Panc1 (cell line): ENCODE data around the gene PINLYP. TPM values are rescaled to one million over a fixed set of nuclear protein-coding genes. Genes with fewer than 3 reads are reported as not detected.

ENCODE experiments used
- ATAC-seq: fragments of 200-7000 bp; cut with Tn5 transposase; 2 replicates; pipeline ENCODE4 v1.9.1; 2020; ENCODE audit warnings: mild to moderate bottlenecking, moderate library complexity
- BruUV-seq: library from RNA; stranded (reverse); fragments of 400-500 nt; replicated peaks from 2 replicates; lab custom pipeline; 2021; lab: Mats Ljungman, UMichigan
- CTCF ChIA-PET: fragments of 300-600 bp; sonication (Branson Sonifier 250); formaldehyde crosslinking; loops from one replicate; lab custom pipeline; 2022; ENCODE audit warnings: antibody characterized with exemption; lab: Charles Lee
- POLR2A ChIA-PET: fragments of 300-600 bp; sonication (Branson Sonifier 250); formaldehyde crosslinking; loops from one replicate; lab custom pipeline; 2022; ENCODE audit warnings: antibody characterized with exemption; lab: Charles Lee
- DNase-seq: peaks from one replicate; pipeline ENCODE4 v3.0.0-alpha.2; 2010; ENCODE audit warnings: low read depth, low spot score
- H3K27ac ChIP-seq: 2 replicates; pipeline ENCODE4 v1.5.1; 2011; ENCODE audit warnings: mild to moderate bottlenecking, low read length, inconsistent platforms
- H3K27me3 ChIP-seq: fragments of 200-500 bp; sonication (Bioruptor generic); 2 replicates; pipeline ENCODE4 v1.6.0; 2014; ENCODE audit warnings: low read length, inconsistent platforms; ENCODE audit not compliant: control insufficient read depth, insufficient read depth
- H3K36me3 ChIP-seq: fragments of 200-500 bp; sonication (Bioruptor generic); 2 replicates; pipeline ENCODE4 v1.5.1; 2014; ENCODE audit warnings: inconsistent platforms, mild to moderate bottlenecking, low read length, moderate library complexity; ENCODE audit not compliant: control insufficient read depth, insufficient read depth
- H3K4me1 ChIP-seq: 2 replicates; pipeline ENCODE4 v1.5.1; 2011; ENCODE audit warnings: inconsistent platforms, mild to moderate bottlenecking, low read length, moderate library complexity; ENCODE audit not compliant: control insufficient read depth, insufficient read depth
- H3K4me3 ChIP-seq, 2 experiments: 2 replicates each; pipeline ENCODE4 v1.5.1; 2011 to 2012; ENCODE audit warnings: low read depth in 2 of 2, low read length in 2 of 2, mild to moderate bottlenecking in 2 of 2, inconsistent platforms in 1 of 2, moderate library complexity in 1 of 2
- H3K9me3 ChIP-seq: fragments of 200-500 bp; sonication (Bioruptor generic); 2 replicates; pipeline ENCODE4 v1.5.1; 2014; ENCODE audit warnings: low read depth, mild to moderate bottlenecking, inconsistent platforms, low read length, moderate library complexity; ENCODE audit not compliant: control insufficient read depth, insufficient read depth
- CTCF ChIP-seq: fragments of 450-650 bp; IDR thresholded peaks from 2 replicates; pipeline ENCODE4 v1.5.1; 2017; ENCODE audit warnings: mild to moderate bottlenecking
- POLR2AphosphoS5 ChIP-seq: IDR thresholded peaks from 2 replicates; pipeline ENCODE4 v1.6.1; 2012; ENCODE audit warnings: mild to moderate bottlenecking, low read depth, low read length, moderate library complexity
- REST ChIP-seq, 2 experiments: IDR thresholded peaks; 2 replicates each; pipeline ENCODE4 v1.6.1; 2011 to 2012; ENCODE audit warnings: low read depth in 2 of 2, control low read depth in 1 of 2, low read length in 1 of 2, mild to moderate bottlenecking in 1 of 2, moderate library complexity in 1 of 2; ENCODE audit not compliant: insufficient read depth in 1 of 2
- SIN3A ChIP-seq: IDR thresholded peaks from 2 replicates; pipeline ENCODE4 v1.6.1; 2012; ENCODE audit warnings: low read depth, mild to moderate bottlenecking, low read length, moderate library complexity, borderline replicate concordance; ENCODE audit not compliant: insufficient read depth
- TCF7L2 ChIP-seq: IDR thresholded peaks from 2 replicates; pipeline ENCODE4 v1.6.1; 2011; ENCODE audit warnings: mild to moderate bottlenecking, low read depth, low read length, inconsistent platforms
- in situ Hi-C: cut with HindIII; loops from 2 replicates; pipeline ENCODE4 v1.10.0; 2016; ENCODE audit warnings: low sequenced_read_pairs, low pct_unique_long_range_greater_than_20kb
- intact Hi-C: fragments of 100-400 bp; cut with micrococcal nuclease; formaldehyde crosslinking; loops from one replicate; pipeline ENCODE4 v1.10.0; 2022; ENCODE audit not compliant: unreplicated experiment
- total RNA-seq: library from RNA; stranded (reverse); gene quantifications from one replicate; pipeline ENCODE4 v1.2.1, GENCODE V29; 2021; ENCODE audit not compliant: unreplicated experiment

Gene PINLYP
- total RNA-seq, 1 experiment from 2014 or later, result 0.21 TPM

- BruUV-seq, result no TSS peak
- Histone ChIP-seq H3K4me3 (no peak overlapping the region), H3K27ac (no peak overlapping the region), H3K36me3 (no peaks in the 10 kb centered on the region), H3K27me3 (no peaks in the 10 kb centered on the region), H3K4me1 (peaks cover 3% of the 10 kb centered on the region), H3K9me3 (no peaks in the 10 kb centered on the region)
- in situ Hi-C loops, result no loop called here
- no peak for ATAC-seq
- ChIA-PET CTCF (no interaction called here), POLR2A (no interaction called here)
- intact Hi-C loops, result no loop called here
- TF ChIP-seq CTCF (no peak), REST (IDR thresholded peaks at IDR 0.05; ENCODE audit: insufficient read depth in 1 of 2, low read depth in 2 of 2, low read length in 1 of 2) (no peak), SIN3A (no peak), POLR2AphosphoS5 (no peak), TCF7L2 (no peak)
- no peak for DNase-seq
Measured at GRCh38 chr19:43631491-43631890, 55.9 kb downstream of the PINLYP start.

Other genes with a start within 250 kb of the PINLYP start
- gene CD177, start 222.1 kb upstream of the PINLYP start, total RNA-seq, result 0.28 TPM
- not detected for gene TEX101, start 160.9 kb upstream of the PINLYP start, total RNA-seq
- gene LYPD3, start 110.2 kb upstream of the PINLYP start, total RNA-seq, result 0.46 TPM
- 6.7 TPM for gene PHLDB3, start 71.1 kb upstream of the PINLYP start, total RNA-seq
- 15.6 TPM for gene ETHE1, start 48.6 kb upstream of the PINLYP start, total RNA-seq
- gene ZNF575, start 42.6 kb upstream of the PINLYP start, total RNA-seq, result 1.9 TPM
- gene XRCC1, start 274 bp upstream of the PINLYP start, total RNA-seq, result 20.1 TPM
- gene IRGQ, start 20.3 kb downstream of the PINLYP start, total RNA-seq, result 20.4 TPM
- gene ZNF576, start 20.8 kb downstream of the PINLYP start, total RNA-seq, result 14.1 TPM
- gene SRRM5, start 36.3 kb downstream of the PINLYP start, total RNA-seq, result 0.10 TPM
- gene ZNF428, start 43.8 kb downstream of the PINLYP start, total RNA-seq, result 45.6 TPM
- 2.7 TPM for gene CADM4, start 64.0 kb downstream of the PINLYP start, total RNA-seq
- gene PLAUR, start 94.4 kb downstream of the PINLYP start, total RNA-seq, result 5.3 TPM
- not detected for gene IRGC, start 140.3 kb downstream of the PINLYP start, total RNA-seq
- 49.9 TPM for gene SMG9, start 179.2 kb downstream of the PINLYP start, total RNA-seq
- gene KCNN4, start 205.2 kb downstream of the PINLYP start, total RNA-seq, result 29.7 TPM
- 0.87 TPM for gene LYPD5, start 226.6 kb downstream of the PINLYP start, total RNA-seq